HL-60 (cell line): ENCODE measurements around the gene TEKT2.

Experiments
- DNase-seq, 2 experiments: peaks; one replicate each; pipeline ENCODE4 v3.0.0-alpha.2; 2010 to 2020; ENCODE audit warnings: low read depth in 1 of 2, low spot score in 1 of 2
- H3K27ac ChIP-seq: fragments of 250-450 bp; sonication (Bioruptor Pico); replicated peaks from 2 replicates; pipeline ENCODE4 v1.5.1; 2020; ENCODE audit warnings: mild to moderate bottlenecking, moderate library complexity
- H3K27me3 ChIP-seq: fragments of 250-450 bp; sonication (Bioruptor Pico); 2 replicates; pipeline ENCODE4 v1.5.1; 2021; ENCODE audit warnings: mild to moderate bottlenecking, moderate library complexity; ENCODE audit not compliant: insufficient read depth, poor library complexity, severe bottlenecking
- H3K4me3 ChIP-seq: replicated peaks from 2 replicates; pipeline ENCODE4 v1.5.1; 2011; ENCODE audit warnings: mild to moderate bottlenecking, control low read depth, low read length; ENCODE audit not compliant: insufficient read depth
- GABPA ChIP-seq: IDR thresholded peaks from 2 replicates; pipeline ENCODE4 v1.6.1; 2012; ENCODE audit warnings: low read depth
- POLR2AphosphoS5 ChIP-seq: IDR thresholded peaks from 2 replicates; pipeline ENCODE4 v1.6.1; 2012; ENCODE audit warnings: low read depth
- SPI1 ChIP-seq: IDR thresholded peaks from 2 replicates; pipeline ENCODE4 v1.6.1; 2012; ENCODE audit warnings: low read depth, mild to moderate bottlenecking, borderline replicate concordance
- TF ChIP-seq, protein P1 (sequence below): IDR thresholded peaks from one replicate; pipeline ENCODE4 v1.5.1; 2011; ENCODE audit warnings: low read length, control low read depth, inconsistent platforms; ENCODE audit not compliant: insufficient read depth
- TF ChIP-seq, protein P2 (sequence below): IDR thresholded peaks from 2 replicates; pipeline ENCODE4 v1.6.1; 2012; ENCODE audit warnings: low read depth; ENCODE audit not compliant: insufficient replicate concordance

TEKT2 gene

DNA sequence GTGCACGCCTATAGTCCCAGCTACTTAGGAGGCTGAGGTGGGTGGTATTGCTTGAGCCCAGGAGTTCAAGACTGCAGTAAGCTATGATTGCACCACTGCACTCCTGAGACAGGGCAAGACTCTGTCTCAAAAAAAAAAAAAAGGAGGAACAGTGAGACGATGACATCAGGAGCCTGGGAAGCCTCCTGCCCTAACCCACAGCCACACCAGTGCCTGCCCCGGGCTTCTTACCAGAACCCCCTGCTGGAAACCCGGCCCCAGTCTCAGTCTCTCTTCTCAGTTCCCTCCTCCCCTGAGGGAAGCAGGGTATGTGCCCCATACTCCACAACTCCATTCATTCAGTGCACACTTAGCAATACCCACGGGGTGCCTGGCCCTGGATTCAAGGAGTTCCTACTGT, 32.0 kb downstream of the TEKT2 start:
- no peak overlapping the region for H3K4me3 ChIP-seq
- H3K27me3 ChIP-seq: no peaks in the 10 kb centered on the region
- H3K27ac ChIP-seq: no peak overlapping the region
- peak in 1 of 2 experiments; percentile 60 for DNase-seq
- TF ChIP-seq SPI1 (peak; percentile 40; the same call in 1 of the 2 replicates), GABPA (no peak), POLR2AphosphoS5 (no peak)
- TF ChIP-seq, protein P1, sequence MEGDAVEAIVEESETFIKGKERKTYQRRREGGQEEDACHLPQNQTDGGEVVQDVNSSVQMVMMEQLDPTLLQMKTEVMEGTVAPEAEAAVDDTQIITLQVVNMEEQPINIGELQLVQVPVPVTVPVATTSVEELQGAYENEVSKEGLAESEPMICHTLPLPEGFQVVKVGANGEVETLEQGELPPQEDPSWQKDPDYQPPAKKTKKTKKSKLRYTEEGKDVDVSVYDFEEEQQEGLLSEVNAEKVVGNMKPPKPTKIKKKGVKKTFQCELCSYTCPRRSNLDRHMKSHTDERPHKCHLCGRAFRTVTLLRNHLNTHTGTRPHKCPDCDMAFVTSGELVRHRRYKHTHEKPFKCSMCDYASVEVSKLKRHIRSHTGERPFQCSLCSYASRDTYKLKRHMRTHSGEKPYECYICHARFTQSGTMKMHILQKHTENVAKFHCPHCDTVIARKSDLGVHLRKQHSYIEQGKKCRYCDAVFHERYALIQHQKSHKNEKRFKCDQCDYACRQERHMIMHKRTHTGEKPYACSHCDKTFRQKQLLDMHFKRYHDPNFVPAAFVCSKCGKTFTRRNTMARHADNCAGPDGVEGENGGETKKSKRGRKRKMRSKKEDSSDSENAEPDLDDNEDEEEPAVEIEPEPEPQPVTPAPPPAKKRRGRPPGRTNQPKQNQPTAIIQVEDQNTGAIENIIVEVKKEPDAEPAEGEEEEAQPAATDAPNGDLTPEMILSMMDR: no peak
- TF ChIP-seq, protein P2, sequence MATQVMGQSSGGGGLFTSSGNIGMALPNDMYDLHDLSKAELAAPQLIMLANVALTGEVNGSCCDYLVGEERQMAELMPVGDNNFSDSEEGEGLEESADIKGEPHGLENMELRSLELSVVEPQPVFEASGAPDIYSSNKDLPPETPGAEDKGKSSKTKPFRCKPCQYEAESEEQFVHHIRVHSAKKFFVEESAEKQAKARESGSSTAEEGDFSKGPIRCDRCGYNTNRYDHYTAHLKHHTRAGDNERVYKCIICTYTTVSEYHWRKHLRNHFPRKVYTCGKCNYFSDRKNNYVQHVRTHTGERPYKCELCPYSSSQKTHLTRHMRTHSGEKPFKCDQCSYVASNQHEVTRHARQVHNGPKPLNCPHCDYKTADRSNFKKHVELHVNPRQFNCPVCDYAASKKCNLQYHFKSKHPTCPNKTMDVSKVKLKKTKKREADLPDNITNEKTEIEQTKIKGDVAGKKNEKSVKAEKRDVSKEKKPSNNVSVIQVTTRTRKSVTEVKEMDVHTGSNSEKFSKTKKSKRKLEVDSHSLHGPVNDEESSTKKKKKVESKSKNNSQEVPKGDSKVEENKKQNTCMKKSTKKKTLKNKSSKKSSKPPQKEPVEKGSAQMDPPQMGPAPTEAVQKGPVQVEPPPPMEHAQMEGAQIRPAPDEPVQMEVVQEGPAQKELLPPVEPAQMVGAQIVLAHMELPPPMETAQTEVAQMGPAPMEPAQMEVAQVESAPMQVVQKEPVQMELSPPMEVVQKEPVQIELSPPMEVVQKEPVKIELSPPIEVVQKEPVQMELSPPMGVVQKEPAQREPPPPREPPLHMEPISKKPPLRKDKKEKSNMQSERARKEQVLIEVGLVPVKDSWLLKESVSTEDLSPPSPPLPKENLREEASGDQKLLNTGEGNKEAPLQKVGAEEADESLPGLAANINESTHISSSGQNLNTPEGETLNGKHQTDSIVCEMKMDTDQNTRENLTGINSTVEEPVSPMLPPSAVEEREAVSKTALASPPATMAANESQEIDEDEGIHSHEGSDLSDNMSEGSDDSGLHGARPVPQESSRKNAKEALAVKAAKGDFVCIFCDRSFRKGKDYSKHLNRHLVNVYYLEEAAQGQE: no peak

DNA sequence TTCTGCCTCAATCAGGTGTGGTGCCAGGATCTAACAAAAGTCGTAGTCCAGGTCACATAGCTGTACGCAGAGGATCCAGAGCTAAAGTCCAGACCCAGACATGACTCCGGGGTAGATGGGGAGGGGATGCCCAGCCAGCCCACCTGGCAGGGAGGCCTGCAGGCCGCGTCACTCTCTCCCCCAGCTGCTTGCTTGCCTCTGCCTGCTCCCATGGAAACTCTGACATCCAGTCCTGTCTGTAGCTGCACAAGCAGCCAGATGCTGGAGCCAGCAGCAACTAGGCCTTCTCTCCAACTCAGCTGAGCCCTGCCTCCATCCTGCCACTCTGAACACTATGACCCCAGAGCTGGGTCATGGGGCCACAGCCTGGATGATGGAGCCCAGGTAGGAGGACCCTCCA, 33.0 kb downstream of the TEKT2 start:
- TF ChIP-seq, protein P2: no peak
- TF ChIP-seq, protein P1: no peak
- no peak for TF ChIP-seq POLR2AphosphoS5
- no peak for TF ChIP-seq SPI1
- no peak for TF ChIP-seq GABPA

DNA sequence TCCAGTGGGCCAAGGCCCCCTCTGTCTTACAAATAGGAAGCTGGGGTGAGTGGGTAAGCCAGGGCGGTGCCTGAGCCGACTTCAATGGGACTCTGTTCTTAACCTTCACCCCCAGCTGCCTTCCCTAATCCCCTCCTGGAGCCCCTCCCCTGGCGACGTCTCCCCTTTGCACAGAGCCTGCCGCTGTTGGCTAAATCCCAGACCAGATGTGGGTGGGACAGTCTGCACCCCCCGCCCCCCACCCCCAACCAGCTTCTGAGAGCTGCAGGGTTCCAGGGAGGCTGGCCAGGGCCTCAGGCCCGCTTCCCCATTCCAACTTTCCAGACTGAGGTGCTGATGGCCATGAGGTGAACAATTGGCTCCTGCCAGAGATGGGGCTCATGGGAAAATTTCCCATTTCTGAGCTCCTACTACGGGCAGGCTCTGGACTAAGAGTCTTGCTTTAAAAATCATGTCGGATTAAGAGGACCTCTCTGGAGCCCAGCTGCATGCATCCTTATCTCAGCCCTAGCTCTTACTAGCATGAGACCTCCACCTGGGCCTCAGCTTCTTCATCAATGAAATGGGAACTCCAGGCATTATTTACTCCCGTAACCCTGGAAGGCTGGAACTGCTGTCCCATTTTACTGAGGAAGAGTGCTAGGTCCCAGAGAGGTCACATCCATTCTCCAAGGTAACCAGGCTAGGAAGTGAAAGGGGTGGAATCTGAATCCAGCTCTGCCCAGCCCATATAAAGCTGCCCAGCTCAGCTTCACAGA, 34.7 kb downstream of the TEKT2 start:
- H3K27ac ChIP-seq: no peak overlapping the region

More for the DNA sequence above, 33.0 kb downstream of the TEKT2 start:
- DNase-seq: no peak
- H3K27me3 ChIP-seq: no peaks in the 10 kb centered on the region
- H3K27ac ChIP-seq: no peak overlapping the region
- no peak overlapping the region for H3K4me3 ChIP-seq

More for the DNA sequence above, 34.7 kb downstream of the TEKT2 start:
- no peaks in the 10 kb centered on the region for H3K27me3 ChIP-seq
- DNase-seq: no peak
- TF ChIP-seq, protein P2: no peak
- TF ChIP-seq SPI1 (no peak), POLR2AphosphoS5 (no peak), GABPA (no peak)
- TF ChIP-seq, protein P1: no peak
- H3K4me3 ChIP-seq: no peak overlapping the region
